ENCODE data around the gene CEP57L1.

DNA sequence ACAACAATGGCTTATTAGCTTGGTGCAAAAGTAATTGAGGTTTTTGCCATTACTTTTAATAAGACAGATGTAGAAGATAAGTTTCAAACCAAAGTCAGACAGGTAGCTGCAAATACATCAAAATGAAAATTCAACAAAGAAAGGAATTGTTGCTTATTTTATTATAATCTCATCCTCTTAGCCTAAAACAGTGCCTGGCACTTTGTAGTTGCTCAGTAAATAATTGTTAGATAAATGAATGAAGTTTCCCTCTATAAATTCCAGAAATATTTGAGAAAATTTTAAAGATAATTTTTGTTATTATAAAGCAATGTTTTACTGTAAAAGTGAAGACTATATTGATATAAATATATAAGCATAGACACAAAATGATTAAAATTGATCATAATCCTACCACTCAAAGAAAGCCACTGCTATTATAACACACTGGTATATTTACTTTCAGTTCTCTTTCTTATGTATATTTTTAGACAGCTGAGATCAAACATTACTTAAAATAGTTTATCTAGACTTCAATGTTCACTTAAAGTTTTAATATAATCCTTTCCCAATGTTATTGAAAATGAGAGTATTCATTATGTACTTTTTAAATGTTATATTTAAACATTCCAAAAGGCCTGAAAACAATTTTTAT, 43.2 kb upstream of the CEP57L1 start:
- TF ChIP-seq POLR2A (IDR thresholded peaks at IDR 0.05) = no peak
- TF ChIP-seq, protein P1, sequence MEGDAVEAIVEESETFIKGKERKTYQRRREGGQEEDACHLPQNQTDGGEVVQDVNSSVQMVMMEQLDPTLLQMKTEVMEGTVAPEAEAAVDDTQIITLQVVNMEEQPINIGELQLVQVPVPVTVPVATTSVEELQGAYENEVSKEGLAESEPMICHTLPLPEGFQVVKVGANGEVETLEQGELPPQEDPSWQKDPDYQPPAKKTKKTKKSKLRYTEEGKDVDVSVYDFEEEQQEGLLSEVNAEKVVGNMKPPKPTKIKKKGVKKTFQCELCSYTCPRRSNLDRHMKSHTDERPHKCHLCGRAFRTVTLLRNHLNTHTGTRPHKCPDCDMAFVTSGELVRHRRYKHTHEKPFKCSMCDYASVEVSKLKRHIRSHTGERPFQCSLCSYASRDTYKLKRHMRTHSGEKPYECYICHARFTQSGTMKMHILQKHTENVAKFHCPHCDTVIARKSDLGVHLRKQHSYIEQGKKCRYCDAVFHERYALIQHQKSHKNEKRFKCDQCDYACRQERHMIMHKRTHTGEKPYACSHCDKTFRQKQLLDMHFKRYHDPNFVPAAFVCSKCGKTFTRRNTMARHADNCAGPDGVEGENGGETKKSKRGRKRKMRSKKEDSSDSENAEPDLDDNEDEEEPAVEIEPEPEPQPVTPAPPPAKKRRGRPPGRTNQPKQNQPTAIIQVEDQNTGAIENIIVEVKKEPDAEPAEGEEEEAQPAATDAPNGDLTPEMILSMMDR (IDR thresholded peaks at IDR 0.05) = no peak

Data from adrenal gland (tissue), 5 donors.